Measurements from ENCODE around the gene THRAP3. TPM values are rescaled to one million over a fixed set of nuclear protein-coding genes. Genes with fewer than 3 reads are reported as not detected.
A peak's percentile ranks its signal among the peaks of the same experiment; 100 is the strongest.

Gene THRAP3
- total and polyA plus RNA-seq, 12 donors, result 22.8 to 109 (median 98.9) TPM

DNA sequence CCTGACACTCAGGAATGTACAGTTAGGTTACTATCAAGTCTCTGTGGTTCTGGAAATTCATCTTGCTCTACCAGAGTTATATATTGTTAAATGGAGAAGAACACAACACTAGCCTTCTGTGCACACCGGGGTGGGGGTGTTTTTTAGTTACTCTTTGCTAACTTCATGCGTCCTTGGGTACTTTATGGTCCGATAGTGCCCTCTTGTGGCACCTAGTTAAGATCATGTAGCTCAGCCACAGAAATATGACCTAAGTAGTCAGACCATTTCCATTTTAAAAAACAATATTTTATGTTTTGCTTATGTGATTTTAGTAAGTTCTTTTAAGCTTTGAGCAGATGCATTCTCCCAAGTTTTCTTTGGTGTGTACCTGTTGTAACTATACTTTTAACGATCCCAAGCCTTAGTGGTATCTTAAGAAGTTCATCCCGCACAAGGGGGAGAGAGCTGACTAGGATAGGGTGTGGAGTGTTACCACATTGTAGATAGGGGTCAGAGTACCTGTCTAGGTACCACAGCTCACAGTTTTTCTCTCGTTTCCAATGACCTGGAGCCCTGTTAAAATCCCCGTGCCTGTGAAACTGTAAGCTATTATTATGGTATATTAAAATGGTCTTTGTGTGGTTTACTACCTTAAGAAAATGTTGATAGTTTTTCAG lies 61.3 kb downstream of the THRAP3 start:
- WGBS, 2 donors, result 39 to 43% methylated on average over 7 of the region's 7 CpGs
- Histone ChIP-seq H3K36me3 (peaks cover 0 to 93% (median 31%) of the 10 kb centered on the region in 9 donors), H3K27ac (peak overlapping the region in 8 of 10 donors; percentile 8 to 82 (median 68)), H3K27me3 (no peaks in the 10 kb centered on the region), H3K9me3 (no peaks in the 10 kb centered on the region), H3K4me3 (no peak overlapping the region), H3K4me1 (peaks cover 3 to 85% (median 54%) of the 10 kb centered on the region in 9 donors)
- intact Hi-C loops (cut with DNase I), result loop anchor here (1.0 to 10.0 kb wide), 15 partner anchors 61 to 191 kb away; partner anchors contain the start of genes THRAP3 (in 8 of the 10) and TRAPPC3 (in 5 of the 10)
- peak in 1 of 2 donors; percentile 83 for DNase-seq
- peak; percentile 63 to 87 (median 84) for ATAC-seq
- TF ChIP-seq, protein P1, sequence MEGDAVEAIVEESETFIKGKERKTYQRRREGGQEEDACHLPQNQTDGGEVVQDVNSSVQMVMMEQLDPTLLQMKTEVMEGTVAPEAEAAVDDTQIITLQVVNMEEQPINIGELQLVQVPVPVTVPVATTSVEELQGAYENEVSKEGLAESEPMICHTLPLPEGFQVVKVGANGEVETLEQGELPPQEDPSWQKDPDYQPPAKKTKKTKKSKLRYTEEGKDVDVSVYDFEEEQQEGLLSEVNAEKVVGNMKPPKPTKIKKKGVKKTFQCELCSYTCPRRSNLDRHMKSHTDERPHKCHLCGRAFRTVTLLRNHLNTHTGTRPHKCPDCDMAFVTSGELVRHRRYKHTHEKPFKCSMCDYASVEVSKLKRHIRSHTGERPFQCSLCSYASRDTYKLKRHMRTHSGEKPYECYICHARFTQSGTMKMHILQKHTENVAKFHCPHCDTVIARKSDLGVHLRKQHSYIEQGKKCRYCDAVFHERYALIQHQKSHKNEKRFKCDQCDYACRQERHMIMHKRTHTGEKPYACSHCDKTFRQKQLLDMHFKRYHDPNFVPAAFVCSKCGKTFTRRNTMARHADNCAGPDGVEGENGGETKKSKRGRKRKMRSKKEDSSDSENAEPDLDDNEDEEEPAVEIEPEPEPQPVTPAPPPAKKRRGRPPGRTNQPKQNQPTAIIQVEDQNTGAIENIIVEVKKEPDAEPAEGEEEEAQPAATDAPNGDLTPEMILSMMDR (IDR thresholded peaks at IDR 0.05), result peak; percentile 55 to 89 (median 78)

- H3K36me3 ChIP-seq, result peaks cover 0 to 100% (median 41%) of the 10 kb centered on the region in 9 donors
- intact Hi-C loops (cut with DNase I), result loop anchor here (2.0 to 10.0 kb wide), 12 partner anchors 62 to 192 kb away; partner anchors contain the start of genes THRAP3 (in 7 of the 10) and TRAPPC3 (in 2 of the 10)
- WGBS, 2 donors, result 86% methylated on average over 13 of the region's 13 CpGs
- H3K27ac ChIP-seq, result peak overlapping the region in 3 of 10 donors; percentile 17 to 61 (median 49)
- DNase-seq (no peak), ATAC-seq (peak in 1 of 8 donors; percentile 31)
- no peak overlapping the region for H3K4me3 ChIP-seq
- no peaks in the 10 kb centered on the region for H3K9me3 ChIP-seq
- H3K27me3 ChIP-seq, result no peaks in the 10 kb centered on the region
- H3K4me1 ChIP-seq, result peaks cover 3 to 77% (median 53%) of the 10 kb centered on the region in 9 donors
- TF ChIP-seq, protein P1 (IDR thresholded peaks at IDR 0.05), result no peak
Observed at GRCh38 chr1:36286802-36287201, 62.6 kb downstream of the THRAP3 start.

GRCh38 chr1:36287595-36287994 lies 63.4 kb downstream of the THRAP3 start:
- ATAC-seq (peak in 1 of 8 donors; percentile 24), DNase-seq (no peak)
- Histone ChIP-seq H3K36me3 (peaks cover 0 to 100% (median 49%) of the 10 kb centered on the region in 9 donors), H3K9me3 (no peaks in the 10 kb centered on the region), H3K4me1 (peaks cover 3 to 73% (median 50%) of the 10 kb centered on the region in 9 donors), H3K27me3 (no peaks in the 10 kb centered on the region), H3K27ac (peak overlapping the region in 3 of 10 donors; percentile 17 to 61 (median 49)), H3K4me3 (no peak overlapping the region)
- intact Hi-C loops (cut with DNase I), result loop anchor here (2.0 to 10.0 kb wide), 12 partner anchors 63 to 193 kb away; partner anchors contain the start of genes THRAP3 (in 7 of the 10) and TRAPPC3 (in 2 of the 10)
- WGBS, 2 donors, result 70 to 78% methylated on average over 5 of the region's 5 CpGs
- TF ChIP-seq, protein P1 (IDR thresholded peaks at IDR 0.05), result no peak

DNA sequence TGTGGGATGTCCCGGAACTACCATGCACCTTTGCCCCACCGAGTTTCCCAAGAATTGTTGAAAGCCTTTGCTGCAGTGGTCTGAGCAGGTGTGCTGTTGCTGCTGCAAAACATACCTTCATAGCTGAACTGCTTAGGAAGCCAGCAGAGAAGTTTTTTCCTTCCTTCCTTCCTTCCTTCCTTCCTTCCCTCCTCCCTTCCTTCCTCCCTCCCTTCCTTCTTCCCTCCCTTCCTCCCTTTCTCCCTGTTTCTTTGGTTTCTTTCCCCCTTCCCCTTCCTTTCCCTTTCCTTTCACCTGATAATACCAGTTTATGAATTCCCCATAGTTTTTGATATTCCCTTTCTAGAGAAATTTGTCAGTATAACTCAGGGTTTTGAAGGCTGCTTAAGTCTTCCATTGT lies 71.1 kb downstream of the THRAP3 start:
- TF ChIP-seq, protein P1 (IDR thresholded peaks at IDR 0.05), result no peak
- no peak overlapping the region for H3K4me3 ChIP-seq
- 64 to 88% methylated on average over 2 of the region's 2 CpGs for WGBS, 2 donors
- intact Hi-C loops (cut with DNase I), result loop anchor here in 2 of 10 donors (10.0 kb wide), 2 partner anchors 151 to 201 kb away; partner anchors contain the start of gene TRAPPC3 (in 1 of the 2)
- no peaks in the 10 kb centered on the region for H3K27me3 ChIP-seq
- ATAC-seq, result no peak
- no peaks in the 10 kb centered on the region for H3K9me3 ChIP-seq
- DNase-seq, result no peak
- peaks cover 0 to 27% (median 15%) of the 10 kb centered on the region in 9 donors for H3K4me1 ChIP-seq
- no peak overlapping the region for H3K27ac ChIP-seq
- H3K36me3 ChIP-seq, result peaks cover 0 to 98% (median 55%) of the 10 kb centered on the region in 9 donors
